G401 (cell line): ENCODE measurements around the gene TENT4B. TPM values are rescaled to one million over a fixed set of nuclear protein-coding genes. Genes with fewer than 3 reads are reported as not detected.

Source experiments
- DNase-seq: peaks from one replicate; pipeline ENCODE4 v3.0.0-alpha.2; 2015; ENCODE audit warnings: low spot score
- in situ Hi-C: cut with HindIII; loops from 2 replicates; pipeline ENCODE4 v1.10.0; 2016; ENCODE audit warnings: low sequenced_read_pairs, mixed read lengths
- total RNA-seq: library from RNA; depleted of rRNA; stranded (reverse); fragments of >200 nt; shearing (Covaris generic); gene quantifications from 2 replicates; pipeline ENCODE4 v1.2.3, GENCODE V29; 2014

TENT4B gene
- total RNA-seq, 1 experiment from 2014 or later = 9.2 TPM

DNA sequence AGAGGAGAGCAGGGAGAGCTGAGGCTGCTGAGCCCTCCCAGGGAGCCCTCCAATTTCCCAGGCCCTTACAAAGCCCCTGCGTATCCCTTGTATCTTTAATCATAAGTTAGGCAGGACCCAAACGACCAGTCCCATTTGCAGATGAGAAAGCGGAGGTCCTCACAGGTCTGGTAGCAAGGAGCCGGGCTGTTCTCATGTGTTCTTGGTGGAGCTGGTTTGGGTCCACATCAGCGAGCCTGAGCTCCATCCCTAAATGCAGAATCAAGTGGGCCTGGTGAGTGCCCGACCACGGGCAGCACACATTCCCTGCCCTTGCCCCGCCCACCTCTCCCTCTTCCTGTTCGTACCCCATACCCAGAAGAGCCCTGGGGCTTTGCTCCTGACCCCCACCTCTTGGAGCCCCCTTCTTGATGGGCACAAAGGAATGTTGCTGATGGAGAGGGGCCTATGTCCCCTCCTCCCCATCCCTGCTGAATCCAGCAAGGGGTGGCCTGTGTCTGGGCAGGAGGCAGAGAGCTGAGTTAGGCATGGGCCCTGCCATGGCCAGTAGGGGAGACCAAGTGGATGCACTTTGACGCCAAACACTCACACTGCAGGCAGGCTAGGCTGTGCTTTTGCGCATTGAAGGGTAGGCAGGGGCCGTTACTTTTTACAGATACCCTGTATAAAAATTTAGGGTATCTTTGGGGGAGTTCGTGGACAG is 95.0 kb downstream of the TENT4B start:
- in situ Hi-C loops = no loop called here
- no peak for DNase-seq

DNA sequence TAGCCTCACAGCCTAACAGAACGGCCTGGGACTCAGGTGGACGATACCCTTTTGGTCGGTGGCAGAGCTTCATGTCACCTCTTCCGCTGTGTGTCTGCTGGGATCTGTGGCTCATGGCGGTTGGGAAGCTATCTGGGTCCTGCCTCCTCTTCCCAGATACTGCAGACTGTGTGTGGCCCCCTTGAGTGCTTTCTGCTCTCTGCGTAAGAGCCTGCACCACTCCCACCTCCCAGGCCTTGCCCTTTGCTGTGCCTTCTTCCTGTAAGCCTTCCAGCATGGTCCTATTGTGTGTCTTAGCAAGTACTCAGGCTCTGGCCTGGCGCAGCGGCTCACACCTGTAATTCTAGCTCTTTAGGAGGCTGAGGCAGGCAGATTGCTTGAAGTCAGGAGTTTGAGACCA is 95.7 kb downstream of the TENT4B start:
- in situ Hi-C loops = no loop called here
- DNase-seq = no peak

DNA sequence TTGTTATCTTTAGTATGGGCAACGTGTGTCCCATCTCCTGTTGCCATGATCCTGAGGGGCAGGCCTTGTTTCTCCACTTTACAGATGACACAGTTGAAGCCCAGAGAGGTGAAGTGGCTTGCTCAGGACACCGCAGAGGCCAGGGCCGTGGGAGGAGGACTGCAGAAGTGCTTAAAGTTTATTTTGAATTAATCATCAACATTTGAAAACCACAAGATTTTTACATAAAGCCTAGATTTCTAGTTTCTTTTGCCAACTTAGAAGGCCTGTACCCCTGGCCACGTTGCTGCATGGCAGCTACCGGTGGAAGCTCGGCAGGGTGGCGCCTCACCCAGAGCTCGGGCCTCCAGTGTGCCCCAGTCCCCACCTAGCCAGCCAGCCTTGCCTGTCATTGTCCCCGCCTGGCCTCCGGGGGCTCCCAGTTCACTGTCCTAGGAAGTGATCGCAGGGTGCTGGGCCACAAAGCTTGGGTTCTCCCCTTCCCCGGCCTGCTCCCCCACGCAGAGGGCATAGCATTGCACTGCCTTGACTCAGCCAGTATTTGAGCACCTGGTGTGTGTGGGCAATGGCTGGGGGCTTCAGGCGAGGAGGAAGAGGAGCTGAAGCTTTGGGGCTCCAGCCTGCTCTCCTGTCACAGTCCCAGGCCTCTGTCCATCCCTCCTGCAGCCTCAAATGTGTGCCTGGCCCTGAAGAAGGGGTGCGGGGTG is 98.4 kb downstream of the TENT4B start:
- DNase-seq = no peak

DNA sequence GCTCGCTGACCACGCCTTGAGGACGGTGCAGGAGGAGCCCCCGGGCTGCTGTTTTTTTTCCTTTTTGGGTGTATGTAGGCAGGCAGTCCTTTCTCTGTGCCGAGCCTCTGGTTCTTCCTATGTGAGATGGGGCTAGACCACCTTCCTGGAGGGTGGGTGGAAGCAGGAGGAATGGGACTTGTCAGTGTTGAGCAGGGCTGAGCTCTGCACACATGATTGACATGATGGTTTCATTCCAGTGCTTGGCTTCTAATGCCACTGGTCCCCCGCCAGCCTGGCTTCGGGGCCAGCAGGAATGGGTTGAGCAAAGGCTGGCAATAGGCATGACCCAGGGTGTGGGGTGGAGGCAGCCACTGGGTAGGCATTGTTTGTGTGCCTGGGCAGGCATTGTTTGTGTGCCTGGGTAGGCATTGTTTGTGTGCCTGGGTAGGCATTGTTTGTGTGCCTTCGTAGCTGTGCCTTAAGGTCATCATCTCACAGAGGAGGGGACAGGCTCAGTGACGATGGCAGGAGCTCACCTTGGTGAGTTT is 99.0 kb downstream of the TENT4B start:
- DNase-seq = no peak
- in situ Hi-C loops = no loop called here

More for the DNA sequence above, 98.4 kb downstream of the TENT4B start:
- in situ Hi-C loops = no loop called here

DNA sequence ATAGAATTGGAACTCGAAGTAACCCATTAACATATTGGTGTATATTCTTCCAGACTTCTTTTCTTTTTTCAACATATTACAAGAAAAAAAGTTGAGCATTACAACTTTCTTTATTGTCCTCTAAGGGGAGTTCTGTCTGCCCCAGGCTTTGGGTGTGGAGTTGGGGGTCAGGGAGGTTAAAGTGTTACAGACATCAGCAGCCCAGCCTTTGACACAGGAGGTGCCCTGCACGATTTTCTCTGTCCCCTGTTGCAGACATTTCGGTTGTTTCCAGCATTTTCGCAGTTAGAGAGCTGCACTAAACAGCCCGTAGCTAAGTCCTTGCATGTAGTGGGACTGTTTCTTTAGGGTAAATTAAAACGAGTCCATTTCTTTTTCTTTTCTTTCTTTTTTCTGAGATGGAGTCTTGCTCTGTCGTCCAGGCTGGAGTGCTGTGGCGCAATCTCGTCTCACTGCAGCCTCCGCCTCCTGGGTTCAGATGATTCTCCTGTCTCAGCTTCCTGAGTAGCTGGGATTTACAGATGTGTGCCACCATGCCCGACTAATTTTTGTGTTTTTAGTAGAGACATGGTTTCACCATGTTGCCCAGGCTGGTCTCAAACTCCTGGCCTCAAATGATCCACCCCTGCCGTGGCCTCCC is 99.9 kb downstream of the TENT4B start:
- no peak for DNase-seq
- in situ Hi-C loops = no loop called here

DNA sequence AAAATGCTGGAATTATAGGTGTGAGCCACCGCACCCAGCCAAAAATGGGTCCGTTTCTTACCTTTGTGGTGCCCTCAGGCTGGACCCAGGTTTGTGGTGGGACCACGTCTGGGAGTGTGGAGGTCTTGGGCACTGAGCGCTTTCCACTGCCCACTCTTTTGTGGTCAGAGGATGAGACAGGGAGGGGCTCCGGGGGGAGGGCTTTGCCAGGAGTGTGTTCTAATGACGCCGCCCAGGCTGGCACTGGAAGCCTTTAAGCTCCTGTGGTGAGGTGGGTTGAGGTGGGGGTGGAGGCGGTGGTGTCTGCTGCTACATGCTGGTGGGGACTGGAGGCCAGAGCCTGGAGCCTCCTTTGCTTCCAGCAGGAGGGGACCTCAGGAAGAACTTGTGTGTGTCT is 100.4 kb downstream of the TENT4B start:
- no peak for DNase-seq
- in situ Hi-C loops = no loop called here

DNA sequence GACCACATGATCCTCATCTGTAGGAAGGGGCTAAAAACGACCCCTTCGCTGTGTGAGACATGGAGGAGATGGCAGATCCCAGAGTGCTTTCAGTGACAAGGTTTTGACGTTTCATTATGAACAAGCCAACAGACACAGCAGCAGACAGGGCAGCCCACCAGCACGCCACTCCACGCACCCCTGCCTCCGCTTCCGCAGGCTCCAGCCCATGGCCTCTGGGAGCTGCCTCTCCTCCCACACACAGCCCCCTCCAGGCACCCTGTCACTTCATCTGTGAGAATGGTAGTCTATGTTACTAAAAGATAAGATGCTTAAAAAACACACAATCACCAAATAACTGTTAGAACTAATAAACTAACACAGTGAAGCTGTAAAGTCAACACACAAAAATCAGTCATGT is 101.0 kb downstream of the TENT4B start:
- in situ Hi-C loops = no loop called here
- DNase-seq = no peak

DNA sequence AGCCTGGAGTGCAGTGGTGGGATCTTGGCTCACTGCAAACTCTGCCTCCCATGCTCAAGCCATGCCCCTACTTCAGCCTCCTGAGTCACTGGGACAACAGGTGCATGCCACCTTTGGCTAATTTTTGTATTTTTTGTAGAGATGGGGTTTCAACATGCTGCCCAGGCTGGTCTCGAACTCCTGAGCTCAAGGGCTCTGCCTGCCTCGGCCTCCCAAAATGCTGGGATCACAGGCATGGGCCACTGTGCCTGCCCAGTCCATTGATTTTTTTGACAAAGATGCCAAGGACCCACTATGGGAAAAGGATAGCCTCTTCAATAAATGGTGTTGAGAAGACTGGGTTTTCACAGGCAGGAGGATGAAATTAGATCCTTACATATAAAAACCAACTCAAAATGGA is 102.4 kb downstream of the TENT4B start:
- no peak for DNase-seq
- in situ Hi-C loops = no loop called here

DNA sequence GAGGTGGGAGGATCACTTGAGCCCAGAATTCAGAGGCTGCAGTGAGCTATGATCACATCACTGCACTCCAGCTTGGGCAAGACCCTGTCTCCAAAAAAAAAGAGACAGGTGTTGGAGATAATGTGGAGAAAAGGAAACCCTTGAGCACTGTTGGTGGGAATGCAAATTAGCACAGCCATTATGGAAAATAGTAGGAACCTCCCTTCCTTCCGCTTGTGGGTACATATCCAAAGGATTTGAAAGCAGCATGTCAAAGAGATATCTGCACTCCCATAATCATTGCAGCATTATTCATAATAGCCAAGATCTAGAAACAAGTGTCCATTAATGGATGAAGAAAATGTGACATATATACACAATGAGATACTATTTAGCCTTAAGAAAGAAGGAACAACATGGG is 103.5 kb downstream of the TENT4B start:
- in situ Hi-C loops = no loop called here
- no peak for DNase-seq

DNA sequence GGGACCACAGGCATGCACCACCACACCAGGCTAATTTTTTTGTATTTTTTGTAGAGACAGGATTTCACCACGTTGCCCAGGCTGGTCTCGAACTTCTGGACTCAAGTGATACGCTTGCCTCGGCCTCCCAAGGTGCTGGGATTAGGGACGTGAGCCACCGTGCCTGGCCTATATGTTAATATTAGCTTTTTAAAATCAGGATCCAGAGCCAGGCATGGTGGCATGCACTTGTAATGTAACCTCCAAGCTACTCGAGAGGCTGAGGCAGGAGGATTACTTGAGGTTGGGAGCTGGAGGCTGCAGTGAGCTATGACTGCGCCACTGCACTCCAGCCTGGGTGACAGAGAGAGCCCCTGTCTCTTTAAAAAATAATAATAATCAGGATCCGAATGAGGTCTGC is 104.8 kb downstream of the TENT4B start:
- in situ Hi-C loops = no loop called here
- no peak for DNase-seq

DNA sequence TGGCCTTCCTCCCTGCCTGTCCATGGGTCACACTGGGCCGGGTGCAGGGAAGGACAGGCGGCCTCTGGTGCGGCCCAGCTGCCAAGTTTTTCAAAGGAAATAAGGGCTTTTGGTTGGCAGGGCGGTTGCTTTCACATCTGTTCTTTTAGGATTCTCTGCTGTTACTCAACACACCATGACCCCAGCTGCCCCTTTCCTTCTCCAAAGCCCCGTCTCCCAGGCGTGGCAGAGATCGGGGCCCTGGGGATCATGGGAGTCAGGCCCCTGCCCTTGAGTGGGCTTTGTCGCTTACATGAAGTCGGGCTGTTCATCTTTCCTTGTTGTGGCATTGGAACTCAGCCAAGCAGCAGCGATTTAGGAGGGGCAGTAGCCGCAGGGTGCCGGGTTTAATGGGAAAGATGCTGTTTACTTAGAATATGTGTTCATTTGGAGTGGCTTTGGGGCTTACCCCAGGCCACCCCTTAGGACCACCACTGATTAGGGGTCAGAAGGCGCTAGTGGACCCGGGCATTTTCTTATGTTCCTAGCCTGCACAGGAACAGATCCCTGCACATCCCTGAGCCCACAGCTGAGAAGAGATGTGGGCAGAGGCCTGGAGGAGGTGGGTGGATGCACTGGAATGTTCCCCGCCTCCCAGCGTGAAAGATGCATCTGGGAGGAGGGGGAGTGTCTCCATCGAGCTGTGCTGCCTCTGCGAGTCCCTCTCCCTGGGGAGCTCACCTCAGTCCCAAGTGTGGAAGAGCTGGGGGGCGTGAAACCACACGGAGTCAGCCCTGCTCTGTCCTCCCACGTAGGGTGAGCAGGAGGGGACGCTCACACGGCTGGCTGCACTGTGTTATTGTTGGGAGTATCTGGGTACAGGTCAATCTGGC is 106.5 kb downstream of the TENT4B start:
- in situ Hi-C loops = no loop called here
- no peak for DNase-seq

DNA sequence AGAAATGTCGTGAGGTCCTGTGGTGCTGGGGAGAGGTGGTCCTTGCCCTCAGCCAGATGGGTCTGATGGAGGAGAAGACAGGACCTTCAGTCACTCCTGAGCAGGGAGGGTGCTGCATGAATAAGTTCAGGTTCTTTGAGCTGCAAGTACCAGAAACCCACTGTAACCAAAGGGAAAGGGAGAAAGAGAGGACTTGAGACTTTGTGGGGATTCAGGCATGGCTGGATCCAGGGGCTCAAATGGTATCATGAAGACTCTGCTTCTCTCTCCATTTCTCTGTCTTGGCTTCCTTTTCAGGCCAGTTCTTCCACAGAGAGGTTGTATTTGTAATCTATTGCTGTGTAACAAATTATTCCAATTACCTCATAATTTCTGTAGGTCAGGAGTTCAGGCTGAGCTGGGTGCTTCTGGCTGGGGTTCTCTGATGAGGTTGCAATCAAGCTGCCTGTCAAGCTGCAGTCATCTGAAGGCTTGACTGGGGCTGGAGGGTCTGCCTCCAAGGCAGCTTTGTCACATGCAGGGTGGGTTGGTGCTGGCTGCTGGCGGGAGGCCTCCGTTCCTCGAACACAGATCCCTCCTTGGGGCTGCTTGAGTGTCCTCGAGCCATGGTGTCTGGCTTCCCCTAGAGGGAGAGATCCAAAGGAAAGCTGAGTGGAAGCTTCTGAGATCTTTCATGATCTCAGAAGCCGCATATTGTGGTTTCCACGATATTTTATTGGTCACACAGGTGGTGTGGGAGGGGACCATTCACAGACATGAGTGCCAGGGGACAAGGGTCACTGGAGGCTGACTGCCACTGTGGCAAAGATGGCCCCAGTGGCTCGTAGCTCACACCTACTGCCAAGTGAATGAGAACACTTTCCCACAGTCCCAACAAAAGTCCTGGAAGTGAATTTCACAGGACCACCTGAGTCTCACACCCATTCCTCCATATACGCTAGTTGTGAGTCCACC is 107.4 kb downstream of the TENT4B start:
- in situ Hi-C loops = no loop called here
- no peak for DNase-seq

DNA sequence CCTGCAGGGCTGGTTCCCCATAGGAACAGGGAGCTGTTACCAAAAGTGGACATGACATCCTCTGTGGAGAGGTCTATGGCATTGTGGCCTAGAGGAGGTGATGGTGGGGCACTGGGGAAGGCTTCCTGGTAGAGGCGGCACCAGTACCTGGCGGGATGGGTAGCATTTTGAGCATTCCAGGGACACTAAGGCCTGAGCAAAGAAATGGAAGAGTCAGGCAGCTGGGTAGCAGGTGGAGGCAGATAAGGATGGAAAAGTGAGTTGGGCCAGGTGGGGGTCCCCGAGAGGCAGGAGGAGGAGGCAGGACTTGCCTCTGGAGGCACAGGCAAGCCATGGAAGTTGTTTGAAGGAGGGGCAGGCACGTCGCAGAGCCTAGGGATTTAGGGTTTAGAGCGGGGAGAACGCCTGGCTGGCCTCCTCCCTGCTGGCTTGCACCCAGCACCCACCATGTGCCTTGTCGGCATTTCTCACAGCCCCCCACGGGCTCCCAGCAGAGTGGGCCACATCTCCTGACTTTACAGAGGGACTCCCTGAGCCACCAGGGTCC is 108.1 kb downstream of the TENT4B start:
- no peak for DNase-seq
- in situ Hi-C loops = no loop called here

DNA sequence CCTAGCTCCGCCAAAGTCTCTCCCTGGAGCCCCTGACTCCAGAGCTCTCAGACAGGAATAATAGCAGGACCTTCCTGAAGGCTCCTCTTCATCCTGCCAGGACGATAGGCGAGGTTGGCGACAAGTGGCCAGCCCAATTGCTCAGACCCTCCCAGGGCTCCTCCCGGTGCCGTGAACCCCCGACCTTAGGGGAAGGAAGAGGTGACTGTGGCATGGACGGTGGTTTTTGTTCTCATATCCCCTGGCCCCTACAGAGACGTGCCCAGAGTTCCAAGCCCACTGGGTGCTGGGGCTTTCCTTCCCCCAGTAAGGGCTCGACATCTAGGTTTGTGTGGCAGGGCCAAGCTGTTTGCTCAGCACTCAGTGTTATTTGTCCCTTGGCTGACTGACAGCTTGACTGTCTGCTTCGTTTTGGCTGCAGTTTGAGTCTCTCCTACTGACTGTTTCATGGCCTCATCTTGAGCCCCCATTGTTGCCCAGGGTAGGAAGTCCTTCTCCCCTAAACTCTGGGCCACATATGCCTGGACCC is 108.7 kb downstream of the TENT4B start:
- in situ Hi-C loops = no loop called here
- no peak for DNase-seq

DNA sequence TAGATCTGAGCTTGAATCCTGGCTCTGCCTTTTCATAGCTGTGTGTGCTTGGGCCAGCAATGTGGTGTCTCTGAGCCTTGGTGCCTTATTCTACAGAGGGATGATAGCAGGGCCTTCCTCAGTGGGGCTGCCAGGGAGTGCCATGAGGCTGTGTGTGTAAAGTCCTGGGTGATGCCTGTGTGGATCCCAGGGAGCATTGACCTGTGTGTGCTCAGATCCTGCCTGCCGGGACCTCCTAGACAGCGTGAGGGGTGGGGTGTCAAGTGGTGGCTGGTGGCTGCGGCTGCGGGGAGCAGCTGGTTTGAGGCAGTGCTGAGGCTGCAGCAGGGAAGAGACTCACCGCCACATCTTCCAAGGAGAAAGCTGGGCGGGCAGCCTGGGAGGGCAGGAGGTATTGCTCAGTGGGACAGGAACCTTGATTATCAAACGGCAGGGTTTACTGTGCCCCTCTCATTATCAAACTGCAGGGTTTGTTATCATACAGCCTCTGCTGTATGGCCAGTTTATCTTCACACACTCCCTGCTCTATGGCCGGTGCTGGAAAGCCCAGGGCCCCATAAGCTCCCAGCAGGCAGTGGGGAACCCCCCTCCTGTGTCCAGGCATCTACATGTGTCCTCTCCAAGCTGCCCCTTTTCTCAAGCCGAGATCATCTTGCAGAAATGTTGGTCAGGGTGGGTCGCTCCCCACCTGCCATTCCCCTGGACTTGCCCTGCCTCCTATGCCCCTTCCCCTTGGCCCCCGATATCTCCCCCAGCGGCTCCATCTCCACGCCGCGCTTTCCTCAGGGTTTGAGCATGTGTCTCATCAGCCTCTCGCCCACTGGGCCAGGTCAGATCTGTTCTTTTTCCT is 110.2 kb downstream of the TENT4B start:
- in situ Hi-C loops = no loop called here
- DNase-seq = no peak

DNA sequence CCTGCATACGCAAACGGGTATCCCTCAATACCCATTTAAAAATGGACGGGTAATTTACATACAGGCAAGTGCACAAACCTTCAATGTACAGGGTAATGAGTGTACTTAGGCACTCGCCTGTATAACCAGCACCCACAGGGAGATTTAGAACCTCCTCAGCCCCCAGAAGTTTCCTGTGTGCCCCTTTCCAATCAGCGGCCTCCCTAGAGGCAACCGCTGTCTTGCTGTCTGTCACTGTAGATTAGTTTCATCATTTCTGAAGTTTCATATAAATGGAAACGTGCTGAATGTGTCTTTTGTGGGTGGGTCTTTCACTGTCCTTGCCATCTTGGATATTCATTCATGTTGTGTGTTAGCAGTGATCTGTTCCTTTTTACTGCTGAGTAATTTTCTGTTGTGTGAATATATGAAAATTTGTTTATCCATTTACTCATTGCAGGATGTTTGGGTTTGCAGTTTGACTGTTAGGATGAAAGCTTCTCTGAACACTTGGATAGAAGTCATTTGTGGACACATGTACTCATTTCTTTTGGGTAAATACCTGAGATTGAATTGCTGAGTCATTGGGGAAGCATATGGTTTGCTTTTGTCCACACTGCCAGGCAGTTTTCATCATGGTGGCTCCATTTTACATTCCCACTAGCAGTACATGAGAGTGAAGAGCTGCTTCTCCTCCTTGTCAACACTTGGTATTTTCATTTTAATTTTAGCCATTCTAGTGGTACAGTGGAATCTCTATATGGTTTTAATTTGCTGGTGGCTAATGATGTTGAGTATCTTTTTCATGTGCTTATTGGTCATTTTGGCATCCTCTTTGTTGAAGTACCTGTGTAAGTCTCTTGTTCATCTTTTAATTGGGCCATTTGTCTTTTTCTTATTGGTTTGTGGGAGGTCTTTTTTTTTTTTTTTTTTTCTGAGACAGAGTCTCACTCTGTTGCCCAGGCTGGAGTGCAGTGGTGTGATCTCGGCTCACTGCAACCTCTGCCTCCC is 111.1 kb downstream of the TENT4B start:
- no peak for DNase-seq
- in situ Hi-C loops = no loop called here
